Nephron (organoid): ENCODE data around the gene FLNA.

ENCODE experiments used
- H3K27ac Mint-ChIP-seq, 3 experiments: 2 replicates each; pipeline ENCODE4 v1.8.0; 2020; ENCODE audit warnings: mixed read lengths in 3 of 3, mild to moderate bottlenecking in 2 of 3, moderate library complexity in 1 of 3
- H3K27me3 Mint-ChIP-seq: 2 replicates; pipeline ENCODE4 v1.8.0; 2021; ENCODE audit warnings: low read depth, mild to moderate bottlenecking, moderate library complexity, mixed read lengths
- H3K36me3 Mint-ChIP-seq: 2 replicates; pipeline ENCODE4 v1.8.0; 2020; ENCODE audit warnings: low read depth, mixed read lengths
- H3K4me1 Mint-ChIP-seq: 2 replicates; pipeline ENCODE4 v1.8.0; 2020; ENCODE audit warnings: mixed read lengths
- H3K4me3 Mint-ChIP-seq, 3 experiments: 2 replicates each; pipeline ENCODE4 v1.8.0; 2020; ENCODE audit warnings: mild to moderate bottlenecking in 3 of 3, mixed read lengths in 3 of 3, moderate library complexity in 2 of 3
- H3K9me3 Mint-ChIP-seq: 2 replicates; pipeline ENCODE4 v1.8.0; 2020; ENCODE audit warnings: mixed read lengths
- CTCF ChIP-seq, 3 experiments: fragments of 200-600 bp; sonication (generic); IDR thresholded peaks; one replicate each; pipeline ENCODE4 v1.5.0; 2021; ENCODE audit warnings: antibody characterized with exemption in 3 of 3; ENCODE audit not compliant: unreplicated experiment in 3 of 3

The FLNA gene

DNA sequence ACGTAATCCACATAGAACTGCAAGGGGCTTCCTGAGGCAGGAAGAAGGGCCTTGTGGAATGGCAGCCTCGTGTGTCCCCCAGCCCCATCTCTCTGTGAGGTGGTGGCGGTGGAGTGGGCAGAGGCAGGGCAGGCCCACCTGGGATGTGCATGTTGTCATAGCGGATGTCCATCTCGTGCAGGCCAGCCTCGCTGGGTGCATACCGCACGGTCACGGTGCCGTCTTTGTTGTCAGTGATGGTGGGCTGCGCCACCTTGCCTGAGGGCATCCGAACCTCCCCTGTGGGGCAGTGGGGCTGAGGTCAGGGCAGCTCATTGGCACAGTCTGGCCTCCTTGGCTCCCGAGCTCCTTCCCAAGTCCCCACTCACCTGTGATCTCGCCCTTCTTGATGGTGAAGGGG lies 20.4 kb downstream of the FLNA start:
- no peaks in the 10 kb centered on the region for H3K4me1 Mint-ChIP-seq
- peaks cover 15% of the 10 kb centered on the region for H3K36me3 Mint-ChIP-seq
- no peak for TF ChIP-seq CTCF (IDR thresholded peaks at IDR 0.05; ENCODE audit: unreplicated experiment in 3 of 3)
- H3K27me3 Mint-ChIP-seq = no peaks in the 10 kb centered on the region
- H3K4me3 Mint-ChIP-seq = no peak overlapping the region
- H3K27ac Mint-ChIP-seq = no peak overlapping the region
- peaks cover 5% of the 10 kb centered on the region for H3K9me3 Mint-ChIP-seq

- H3K9me3 Mint-ChIP-seq = no peaks in the 10 kb centered on the region
- H3K27me3 Mint-ChIP-seq = no peaks in the 10 kb centered on the region
- H3K36me3 Mint-ChIP-seq = peaks cover 10% of the 10 kb centered on the region
- H3K4me3 Mint-ChIP-seq = no peak overlapping the region
- no peaks in the 10 kb centered on the region for H3K4me1 Mint-ChIP-seq
- TF ChIP-seq CTCF (IDR thresholded peaks at IDR 0.05; ENCODE audit: unreplicated experiment in 3 of 3) = no peak
- no peak overlapping the region for H3K27ac Mint-ChIP-seq
Observed at GRCh38 chrX:154353172-154353843, 21.1 kb downstream of the FLNA start.

- Mint-ChIP-seq H3K9me3 (no peaks in the 10 kb centered on the region), H3K4me1 (no peaks in the 10 kb centered on the region), H3K4me3 (no peak overlapping the region), H3K27me3 (no peaks in the 10 kb centered on the region), H3K36me3 (peaks cover 10% of the 10 kb centered on the region), H3K27ac (no peak overlapping the region)
- TF ChIP-seq CTCF (IDR thresholded peaks at IDR 0.05; ENCODE audit: unreplicated experiment in 3 of 3) = no peak
Observed at GRCh38 chrX:154352466-154352865, 22.0 kb downstream of the FLNA start.

DNA sequence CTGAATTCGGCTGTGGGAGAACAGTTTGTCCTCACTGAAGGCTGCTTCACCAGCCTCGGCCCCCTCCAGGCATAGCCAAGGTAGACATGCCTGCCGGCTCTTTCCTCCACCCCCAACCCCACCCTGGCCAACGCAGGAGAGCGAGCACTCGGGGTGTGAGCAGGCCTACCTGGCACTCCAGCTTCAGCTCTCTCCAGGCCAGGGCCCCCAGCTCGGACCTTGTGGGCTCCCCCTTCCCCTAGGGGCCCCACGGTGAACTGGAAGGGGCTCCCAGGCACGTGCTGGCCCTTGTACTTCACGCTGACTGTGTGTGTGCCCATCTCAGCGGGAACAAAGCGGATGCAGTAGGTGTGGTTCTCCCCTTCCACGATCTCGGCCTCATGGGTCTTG lies 22.4 kb downstream of the FLNA start:
- no peaks in the 10 kb centered on the region for H3K9me3 Mint-ChIP-seq
- H3K27me3 Mint-ChIP-seq = no peaks in the 10 kb centered on the region
- no peak overlapping the region for H3K27ac Mint-ChIP-seq
- H3K4me3 Mint-ChIP-seq = no peak overlapping the region
- H3K36me3 Mint-ChIP-seq = peaks cover 13% of the 10 kb centered on the region
- no peak for TF ChIP-seq CTCF (IDR thresholded peaks at IDR 0.05; ENCODE audit: unreplicated experiment in 3 of 3)
- no peaks in the 10 kb centered on the region for H3K4me1 Mint-ChIP-seq

GRCh38 chrX:154351183-154352011 lies 23.0 kb downstream of the FLNA start:
- no peak for TF ChIP-seq CTCF (IDR thresholded peaks at IDR 0.05; ENCODE audit: unreplicated experiment in 3 of 3)
- Mint-ChIP-seq H3K4me3 (no peak overlapping the region), H3K36me3 (peaks cover 13% of the 10 kb centered on the region), H3K27me3 (no peaks in the 10 kb centered on the region), H3K27ac (no peak overlapping the region), H3K4me1 (no peaks in the 10 kb centered on the region), H3K9me3 (no peaks in the 10 kb centered on the region)
